Common myeloid progenitor, CD34-positive (primary cell): ENCODE measurements around the gene ADAM12.
"Not testable (repeated sequence)": the region's sequence is repeated elsewhere in the genome, so short reads cannot be mapped to it uniquely, and the experiment has no call there.

Source experiments
- CTCF ChIA-PET: fragments of 350-600 bp; sonication (Branson Sonifier 250); formaldehyde crosslinking; loops from one replicate; lab custom pipeline; 2021; ENCODE audit warnings: antibody characterized with exemption; lab: Charles Lee
- POLR2A ChIA-PET: fragments of 350-600 bp; sonication (Branson Sonifier 250); formaldehyde crosslinking; loops from one replicate; lab custom pipeline; 2021; ENCODE audit warnings: antibody characterized with exemption; lab: Charles Lee
- DNase-seq, 3 donors: peaks; one replicate each; pipeline versions ENCODE4 v3.0.0 to v3.0.0-alpha.2; 2013
- H3K27ac ChIP-seq, 2 experiments: 1 replicate in 1 of 2; 2 replicates in 1 of 2; pipeline ENCODE4 v1.7.0; 2013; ENCODE audit warnings: inconsistent platforms in 2 of 2, low read length in 2 of 2, mild to moderate bottlenecking in 2 of 2, low read depth in 1 of 2, moderate library complexity in 1 of 2; ENCODE audit not compliant: severe bottlenecking in 2 of 2, insufficient read depth in 1 of 2, poor library complexity in 1 of 2
- H3K27me3 ChIP-seq, 5 experiments: replicated peaks in 2 of 5; 1 replicate in 3 of 5; 2 replicates in 2 of 5; pipeline versions ENCODE4 v1.6.1 to v1.7.0; 2013; ENCODE audit warnings: low read length in 4 of 5, mild to moderate bottlenecking in 2 of 5, moderate library complexity in 2 of 5, inconsistent platforms in 1 of 5; ENCODE audit not compliant: insufficient read depth in 5 of 5, control insufficient read depth in 4 of 5
- H3K36me3 ChIP-seq, 4 experiments: 1 replicate in 2 of 4; 2 replicates in 2 of 4; pipeline versions ENCODE4 v1.6.1 to v1.7.0; 2013; ENCODE audit warnings: low read length in 3 of 4, control low read depth in 1 of 4, mild to moderate bottlenecking in 1 of 4; ENCODE audit not compliant: control insufficient read depth in 4 of 4, insufficient read depth in 4 of 4
- H3K4me1 ChIP-seq, 4 experiments: 1 replicate in 3 of 4; 2 replicates in 1 of 4; pipeline versions ENCODE4 v1.6.1 to v1.7.1; 2013; ENCODE audit warnings: low read length in 3 of 4, mild to moderate bottlenecking in 3 of 4, control low read depth in 1 of 4, inconsistent platforms in 1 of 4, moderate library complexity in 1 of 4; ENCODE audit not compliant: control insufficient read depth in 4 of 4, insufficient read depth in 4 of 4; ENCODE audit errors: control extremely low read depth in 1 of 4
- H3K4me3 ChIP-seq, 7 experiments: 1 replicate in 4 of 7; 2 replicates in 3 of 7; pipeline versions ENCODE4 v1.5.1 to v1.7.0; 2013; ENCODE audit warnings: mild to moderate bottlenecking in 7 of 7, low read length in 6 of 7, moderate library complexity in 6 of 7, inconsistent platforms in 2 of 7, low read depth in 2 of 7, control low read depth in 1 of 7; ENCODE audit not compliant: insufficient read depth in 4 of 7, control insufficient read depth in 1 of 7; ENCODE audit errors: extremely low read depth in 1 of 7
- H3K9me3 ChIP-seq, 5 experiments: 1 replicate in 4 of 5; 2 replicates in 1 of 5; pipeline versions ENCODE4 v1.6.1 to v1.7.1; 2013; ENCODE audit warnings: low read length in 4 of 5, mild to moderate bottlenecking in 2 of 5, inconsistent platforms in 1 of 5, low read depth in 1 of 5, moderate library complexity in 1 of 5; ENCODE audit not compliant: control insufficient read depth in 4 of 5, insufficient read depth in 2 of 5; ENCODE audit errors: control extremely low read depth in 1 of 5
- WGBS: methylation state at CpG from one replicate; pipeline ENCODE4 v1.1.5; 2013; ENCODE audit not compliant: insufficient coverage; 5-methylcytosine and 5-hydroxymethylcytosine counted together

Gene ADAM12

GRCh38 chr10:126181626-126182025 is 206.7 kb downstream of the ADAM12 start:
- no peaks in the 10 kb centered on the region for H3K9me3 ChIP-seq
- no peak overlapping the region for H3K4me3 ChIP-seq
- POLR2A ChIA-PET = no interaction called here
- DNase-seq = no peak
- H3K36me3 ChIP-seq = no peaks in the 10 kb centered on the region
- 98% methylated on average over 5 of the region's 6 CpGs for WGBS
- H3K4me1 ChIP-seq = peaks cover 0 to 4% (median 0%) of the 10 kb centered on the region in 4 experiments
- CTCF ChIA-PET = no interaction called here
- peaks cover 0 to 7% (median 2%) of the 10 kb centered on the region in 5 experiments for H3K27me3 ChIP-seq
- H3K27ac ChIP-seq = no peak overlapping the region

- no peaks in the 10 kb centered on the region for H3K9me3 ChIP-seq
- 79% methylated on average over 2 of the region's 7 CpGs for WGBS
- no peak overlapping the region for H3K4me3 ChIP-seq
- peak; percentile 17 to 67 (median 52) for DNase-seq
- no peak overlapping the region for H3K27ac ChIP-seq
- CTCF ChIA-PET = no interaction called here
- H3K27me3 ChIP-seq = peaks cover 0 to 2% (median 2%) of the 10 kb centered on the region in 5 experiments
- POLR2A ChIA-PET = no interaction called here
- no peaks in the 10 kb centered on the region for H3K36me3 ChIP-seq
- H3K4me1 ChIP-seq = peaks cover 0 to 4% (median 0%) of the 10 kb centered on the region in 4 experiments
Observed at GRCh38 chr10:126179637-126180036, 208.6 kb downstream of the ADAM12 start.

GRCh38 chr10:126177417-126178030 is 210.8 kb downstream of the ADAM12 start:
- POLR2A ChIA-PET = no interaction called here
- Histone ChIP-seq H3K9me3 (no peaks in the 10 kb centered on the region), H3K4me3 (no peak overlapping the region), H3K27ac (no peak overlapping the region), H3K4me1 (peaks cover 0 to 4% (median 0%) of the 10 kb centered on the region in 4 experiments), H3K36me3 (no peaks in the 10 kb centered on the region), H3K27me3 (peaks cover 0 to 2% (median 0%) of the 10 kb centered on the region in 5 experiments)
- no peak for DNase-seq
- WGBS = 100% methylated on average over 1 of the region's 7 CpGs
- CTCF ChIA-PET = no interaction called here

- H3K27me3 ChIP-seq = peaks cover 0 to 2% (median 0%) of the 10 kb centered on the region in 5 experiments
- 92% methylated on average over 11 of the region's 14 CpGs for WGBS
- DNase-seq = no peak
Observed at GRCh38 chr10:126175641-126176262, 212.5 kb downstream of the ADAM12 start.

GRCh38 chr10:126172755-126173154 is 215.5 kb downstream of the ADAM12 start:
- H3K4me3 ChIP-seq, POLR2A ChIA-PET, DNase-seq, CTCF ChIA-PET, H3K27me3 ChIP-seq, H3K36me3 ChIP-seq, H3K9me3 ChIP-seq, H3K4me1 ChIP-seq, H3K27ac ChIP-seq: not testable (repeated sequence)
- WGBS = no CpG with 5 or more reads among the region's 1 CpG

More at GRCh38 chr10:126175641-126176262, 212.5 kb downstream of the ADAM12 start:
- Histone ChIP-seq H3K4me3 (no peak overlapping the region), H3K9me3 (no peaks in the 10 kb centered on the region), H3K27ac (no peak overlapping the region), H3K4me1 (peaks cover 0 to 4% (median 0%) of the 10 kb centered on the region in 4 experiments), H3K36me3 (no peaks in the 10 kb centered on the region)
- CTCF ChIA-PET = no interaction called here
- POLR2A ChIA-PET = no interaction called here

GRCh38 chr10:126171555-126171954 is 216.7 kb downstream of the ADAM12 start:
- H3K4me3 ChIP-seq = no peak overlapping the region
- ChIA-PET CTCF (no interaction called here), POLR2A (no interaction called here)
- no peaks in the 10 kb centered on the region for H3K36me3 ChIP-seq
- no peak overlapping the region for H3K27ac ChIP-seq
- H3K27me3 ChIP-seq = no peaks in the 10 kb centered on the region
- H3K4me1 ChIP-seq = no peaks in the 10 kb centered on the region
- no peaks in the 10 kb centered on the region for H3K9me3 ChIP-seq
- no peak for DNase-seq
- WGBS = 80% methylated on average over 5 of the region's 5 CpGs

GRCh38 chr10:126170776-126171175 is 217.5 kb downstream of the ADAM12 start:
- POLR2A ChIA-PET = no interaction called here
- H3K27ac ChIP-seq = no peak overlapping the region
- peaks cover 0 to 2% (median 0%) of the 10 kb centered on the region in 5 experiments for H3K27me3 ChIP-seq
- 100% methylated on average over 2 of the region's 2 CpGs for whole genome bisulfite sequencing
- no peak overlapping the region for H3K4me3 ChIP-seq
- DNase-seq = no peak
- CTCF ChIA-PET = no interaction called here
- H3K9me3 ChIP-seq = no peaks in the 10 kb centered on the region
- H3K36me3 ChIP-seq = no peaks in the 10 kb centered on the region
- H3K4me1 ChIP-seq = no peaks in the 10 kb centered on the region
